HG03442 (cell line): ENCODE data around the gene AKAP11.
"Not testable (repeated sequence)": the region's sequence is repeated elsewhere in the genome, so short reads cannot be mapped to it uniquely, and the experiment has no call there.

Experiments
- ATAC-seq: cut with Tn5 transposase; IDR thresholded peaks from one replicate; pipeline ENCODE4 v1.9.1; 2021; ENCODE audit warnings: mild to moderate bottlenecking, moderate library complexity; ENCODE audit not compliant: unreplicated experiment

Gene AKAP11, protein sequence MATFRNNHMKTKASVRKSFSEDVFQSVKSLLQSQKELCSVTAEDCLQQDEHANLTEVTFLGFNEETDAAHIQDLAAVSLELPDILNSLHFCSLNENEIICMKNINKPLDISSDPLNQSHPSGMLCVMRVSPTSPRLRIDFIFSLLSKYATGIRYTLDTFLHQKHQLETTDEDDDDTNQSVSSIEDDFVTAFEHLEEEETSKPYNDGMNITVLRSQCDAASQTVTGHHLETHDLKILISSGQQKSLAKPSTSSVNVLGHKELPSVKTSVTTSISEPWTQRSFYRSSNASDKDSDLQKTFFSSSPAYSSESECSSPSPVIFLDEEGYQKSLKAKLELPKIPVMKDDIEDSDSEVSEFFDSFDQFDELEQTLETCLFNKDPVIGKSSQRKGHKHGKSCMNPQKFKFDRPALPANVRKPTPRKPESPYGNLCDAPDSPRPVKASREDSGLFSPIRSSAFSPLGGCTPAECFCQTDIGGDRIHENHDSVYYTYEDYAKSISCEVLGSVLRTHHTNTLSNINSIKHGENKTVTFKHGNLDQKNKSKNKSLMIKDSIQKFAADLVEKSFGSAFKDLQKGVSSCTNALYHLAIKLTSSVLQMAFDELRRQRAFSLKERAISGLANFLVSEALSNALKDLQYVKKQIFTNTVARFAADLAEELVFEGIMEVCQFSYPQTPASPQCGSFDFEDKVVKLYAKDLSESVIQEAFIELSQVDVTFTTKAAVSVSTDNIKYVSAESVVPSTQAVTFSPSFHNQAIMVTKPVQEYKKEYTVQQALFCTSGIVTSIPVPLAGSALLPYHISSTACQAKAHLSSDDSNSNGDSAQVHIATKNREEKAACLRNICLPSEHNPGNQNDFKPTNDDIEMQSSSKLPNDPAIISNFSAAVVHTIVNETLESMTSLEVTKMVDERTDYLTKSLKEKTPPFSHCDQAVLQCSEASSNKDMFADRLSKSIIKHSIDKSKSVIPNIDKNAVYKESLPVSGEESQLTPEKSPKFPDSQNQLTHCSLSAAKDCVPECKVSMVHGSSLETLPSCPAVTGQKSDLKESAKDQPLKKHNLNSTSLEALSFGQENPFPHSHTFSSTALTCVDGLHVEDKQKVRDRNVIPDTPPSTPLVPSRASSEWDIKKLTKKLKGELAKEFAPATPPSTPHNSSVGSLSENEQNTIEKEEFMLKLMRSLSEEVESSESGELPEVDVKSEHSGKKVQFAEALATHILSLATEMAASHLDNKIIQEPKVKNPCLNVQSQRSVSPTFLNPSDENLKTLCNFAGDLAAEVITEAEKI (N-terminal part only)

DNA sequence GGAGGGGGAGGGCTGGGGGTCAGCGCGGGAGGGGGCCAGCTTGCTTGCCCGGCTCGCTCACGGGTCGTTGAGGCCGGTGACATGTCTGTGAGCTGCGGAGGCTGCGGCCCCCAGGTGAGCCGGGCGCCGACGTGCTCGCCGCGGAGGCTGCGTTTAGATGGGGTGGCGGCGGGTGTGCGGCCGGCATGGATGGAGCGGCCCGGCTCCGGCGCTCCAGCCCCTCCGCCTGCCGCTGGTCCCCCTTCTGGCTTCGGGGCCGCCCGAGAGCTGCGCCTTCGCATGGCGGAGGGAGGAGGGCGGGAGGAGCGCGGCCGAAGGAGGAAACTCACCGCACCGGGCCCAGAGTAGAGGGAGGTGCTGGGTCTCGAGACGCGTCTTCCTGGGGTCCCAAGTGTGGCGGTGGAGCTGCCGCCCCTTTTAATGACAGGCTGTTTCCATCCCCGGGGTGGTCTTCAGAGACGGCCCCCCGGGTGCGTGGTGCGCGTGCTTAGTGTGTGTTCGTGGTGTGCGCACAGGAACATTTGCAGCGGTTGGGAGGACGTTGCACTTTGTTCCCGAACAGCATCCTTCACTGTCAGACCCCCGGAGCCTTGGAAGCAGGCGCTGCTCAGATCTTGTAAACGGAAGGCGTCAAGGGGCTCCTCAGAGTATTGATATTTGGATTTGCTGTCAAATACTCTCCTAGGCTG, at the start of gene AKAP11:
AKAP11 (plus strand) TSS at position 38 of the 689 bp plus-strand sequence. CDS start 14,197 bp downstream, outside the sequence.
- ATAC-seq, result peak; percentile 13

DNA sequence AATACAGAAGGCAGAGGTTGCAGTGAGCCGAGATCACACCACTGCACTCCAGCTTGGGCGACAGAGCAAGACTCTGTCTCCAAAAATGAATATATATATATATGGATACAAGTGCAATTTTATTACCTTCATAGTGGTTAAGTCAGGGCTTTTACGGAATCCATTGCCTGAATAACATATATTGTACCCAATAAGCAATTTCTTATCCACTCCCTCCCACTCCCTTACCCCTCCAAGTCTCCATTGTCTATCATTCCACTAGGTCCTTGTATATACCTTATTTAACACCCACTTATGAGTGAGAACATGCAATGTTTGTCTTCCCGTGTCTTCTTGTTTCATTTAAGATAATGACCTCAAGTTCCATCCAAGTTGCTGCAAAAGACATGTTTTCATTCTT, 48.3 kb upstream of the AKAP11 start:
- ATAC-seq, result no peak

DNA sequence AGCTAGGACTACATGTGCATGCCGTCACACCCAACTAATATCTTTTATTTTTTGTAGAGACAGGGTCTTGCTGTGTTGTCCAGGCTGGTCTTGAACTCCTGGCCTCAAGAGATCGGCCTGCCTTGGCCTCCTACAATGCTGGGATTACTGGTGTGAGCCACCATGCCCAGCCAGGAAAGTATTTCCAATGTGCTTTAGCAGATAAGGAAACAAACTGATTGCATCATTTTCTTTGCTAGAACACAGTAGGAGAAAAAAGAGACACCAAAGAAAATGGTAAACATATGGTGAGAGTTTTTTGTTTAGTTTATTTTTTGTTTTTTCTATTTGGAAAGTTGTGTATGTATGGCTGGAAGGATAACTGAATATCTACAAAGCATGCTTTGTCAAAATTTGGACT, 46.9 kb upstream of the AKAP11 start:
- no peak for ATAC-seq

DNA sequence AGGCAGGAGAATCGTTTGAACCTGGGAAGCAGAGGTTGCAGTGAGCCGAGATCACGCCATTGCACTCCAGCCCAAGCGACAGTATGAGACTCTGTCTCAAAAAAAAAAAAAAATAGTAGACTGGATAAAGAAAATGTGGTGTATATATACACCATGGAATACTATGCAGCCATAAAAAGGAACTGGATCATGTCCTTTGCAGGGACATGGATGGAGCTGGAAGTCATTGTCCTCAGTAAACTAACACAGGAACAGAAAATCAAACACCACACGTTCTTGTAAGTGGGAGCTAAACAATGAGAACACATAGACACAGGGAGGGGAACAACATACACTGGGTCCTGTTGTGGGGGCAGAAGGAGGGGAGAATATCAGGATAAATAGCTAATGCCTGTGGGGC, 45.2 kb upstream of the AKAP11 start:
- not testable (repeated sequence) for ATAC-seq

DNA sequence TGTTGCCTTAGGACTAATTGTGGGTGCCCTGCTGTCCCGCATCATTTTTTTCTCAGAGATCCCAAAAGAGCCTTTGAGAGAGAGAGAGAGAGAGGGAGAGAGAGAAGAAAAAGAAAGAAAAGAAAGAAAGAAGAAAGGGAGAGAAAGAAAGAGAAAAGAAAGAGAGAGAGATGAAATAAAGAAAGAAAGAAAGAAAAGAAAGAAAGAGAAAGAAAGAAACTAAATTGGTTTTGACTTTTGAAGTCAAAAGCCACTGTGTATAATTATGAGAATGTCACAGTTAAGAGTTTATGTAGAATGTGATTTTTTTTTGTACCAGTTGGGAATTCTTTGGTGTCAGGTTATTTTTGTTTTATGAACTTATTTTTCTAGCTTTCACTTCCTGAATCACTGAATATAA, 43.4 kb upstream of the AKAP11 start:
- no peak for ATAC-seq

DNA sequence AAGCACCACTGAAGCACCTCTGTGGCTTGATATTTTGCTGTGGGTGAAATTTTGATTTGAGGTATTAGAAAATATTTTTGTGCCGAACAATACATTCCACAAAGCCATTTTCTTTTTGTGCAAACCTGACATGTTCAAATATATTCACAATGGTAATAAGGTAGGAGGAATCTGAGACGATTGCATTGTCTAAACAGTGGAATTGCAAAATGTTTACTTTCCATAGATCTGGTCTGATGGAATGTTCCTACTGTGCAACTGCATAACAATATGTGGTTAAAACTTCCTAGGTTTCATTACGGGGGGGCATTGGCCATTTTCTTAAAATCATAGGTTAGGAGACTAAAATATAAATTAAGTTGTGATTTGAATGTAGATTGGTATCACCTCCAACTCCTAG, 42.7 kb upstream of the AKAP11 start:
- ATAC-seq, result no peak

DNA sequence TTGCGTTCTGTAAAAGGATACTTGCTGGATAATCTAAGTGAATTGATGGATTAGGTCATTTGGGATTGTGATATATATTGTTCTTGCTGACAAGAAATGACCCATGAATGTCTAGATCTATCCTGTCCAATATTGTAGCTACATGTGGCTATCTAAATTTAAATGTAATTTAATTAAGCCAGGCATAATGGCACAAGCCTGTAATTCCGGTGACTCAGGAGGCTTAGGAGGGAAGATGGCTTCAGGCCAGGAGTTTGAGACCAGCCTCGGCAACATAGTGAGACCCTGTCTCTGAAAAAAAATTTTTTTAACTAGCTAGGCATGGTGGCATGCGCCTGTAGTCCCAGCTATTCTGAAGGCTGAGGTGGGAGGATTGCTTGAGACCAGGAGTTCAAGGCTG, 39.3 kb upstream of the AKAP11 start:
- no peak for ATAC-seq

DNA sequence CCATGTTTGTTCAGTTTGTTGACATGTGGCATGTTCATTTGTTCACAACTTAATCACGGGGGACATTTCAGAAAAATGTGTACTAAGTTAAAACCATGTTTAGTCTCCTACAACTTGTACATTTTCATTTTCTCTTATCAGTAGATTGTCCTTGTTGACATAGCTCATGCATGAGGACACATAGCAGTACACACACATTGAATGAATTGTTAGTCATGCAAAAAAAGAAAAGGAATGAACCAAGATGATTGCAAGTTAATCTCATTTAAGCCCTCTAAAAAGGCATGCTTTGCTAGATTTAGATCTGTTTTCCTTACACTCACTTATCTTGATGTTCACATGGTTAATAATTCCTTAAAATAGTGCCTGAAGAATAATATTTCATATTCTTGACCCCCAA, 38.2 kb upstream of the AKAP11 start:
- no peak for ATAC-seq

DNA sequence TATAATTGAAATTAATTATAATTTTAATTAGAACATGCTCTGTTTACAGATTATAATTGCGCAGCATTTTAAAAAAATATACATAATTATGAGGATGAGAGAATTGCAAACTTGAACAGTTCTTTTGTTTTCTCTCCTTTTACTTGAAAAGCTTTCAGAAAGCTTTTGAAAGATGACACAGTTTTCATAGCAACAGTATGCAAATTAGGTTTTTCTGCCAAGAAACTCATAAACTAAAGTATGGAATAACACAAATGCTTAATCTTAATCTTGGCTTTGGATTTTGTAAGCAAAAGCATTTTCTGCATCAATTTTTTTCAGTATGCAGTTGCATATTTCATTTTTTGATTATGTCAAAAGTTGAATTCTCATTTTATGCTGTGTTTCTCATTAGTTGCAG, 32.8 kb upstream of the AKAP11 start:
- ATAC-seq, result no peak

DNA sequence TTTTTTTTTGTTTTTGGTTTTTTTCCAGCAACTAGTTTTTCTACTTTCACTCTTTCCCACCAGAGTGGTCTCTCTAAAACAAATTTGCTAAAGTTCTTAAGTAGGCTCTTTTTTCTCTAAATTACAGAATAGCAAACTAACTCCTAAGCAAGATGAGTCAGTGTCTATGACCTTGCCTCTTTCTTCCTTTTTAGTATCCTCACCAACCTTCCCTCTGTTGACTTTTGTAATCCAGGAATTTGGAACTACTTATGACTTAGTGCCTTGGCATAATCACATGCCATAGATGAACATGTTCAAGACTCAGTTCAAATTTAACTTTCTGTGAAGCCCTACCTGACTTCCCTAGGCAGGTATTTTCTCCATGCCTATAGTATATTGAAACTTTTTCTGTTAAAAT, 32.3 kb upstream of the AKAP11 start:
- ATAC-seq, result no peak

DNA sequence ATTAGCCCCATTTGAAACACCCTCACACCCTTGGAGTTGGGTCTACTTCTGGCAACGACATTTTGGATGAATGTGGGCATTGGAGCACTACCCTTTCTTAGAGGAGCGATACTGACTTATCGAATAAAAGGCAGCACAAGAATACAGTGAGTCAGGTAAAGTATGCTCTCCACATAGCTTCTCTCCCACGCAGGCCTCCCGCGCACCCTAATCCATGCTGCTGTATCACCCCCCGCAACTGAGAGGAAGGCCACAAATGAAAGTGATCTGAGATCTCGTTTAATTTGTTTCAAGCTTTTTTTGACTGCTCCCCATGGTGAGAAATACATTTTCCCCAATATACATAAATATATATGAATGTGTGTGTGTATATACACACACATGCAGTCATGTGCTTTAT, 25.4 kb upstream of the AKAP11 start:
- ATAC-seq, result no peak

DNA sequence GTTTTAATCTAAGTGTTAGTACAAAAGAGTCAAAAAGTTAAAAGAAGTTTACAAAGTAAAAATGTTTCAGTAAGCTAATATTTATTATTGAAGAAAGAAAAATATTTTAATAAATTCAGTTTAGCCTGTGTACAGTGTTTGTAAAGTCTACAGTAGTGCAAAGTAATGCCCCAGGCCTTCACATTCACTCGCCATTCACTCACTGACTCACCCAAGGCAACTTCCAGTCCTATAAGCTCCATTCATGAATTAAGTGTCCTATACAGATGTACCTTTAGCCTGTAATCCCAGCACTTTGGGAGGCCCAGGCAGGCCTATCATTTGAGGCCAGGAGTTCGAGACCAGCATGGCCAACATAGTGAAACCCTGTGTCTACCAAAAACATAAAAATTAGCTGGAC, 24.1 kb upstream of the AKAP11 start:
- ATAC-seq, result no peak

DNA sequence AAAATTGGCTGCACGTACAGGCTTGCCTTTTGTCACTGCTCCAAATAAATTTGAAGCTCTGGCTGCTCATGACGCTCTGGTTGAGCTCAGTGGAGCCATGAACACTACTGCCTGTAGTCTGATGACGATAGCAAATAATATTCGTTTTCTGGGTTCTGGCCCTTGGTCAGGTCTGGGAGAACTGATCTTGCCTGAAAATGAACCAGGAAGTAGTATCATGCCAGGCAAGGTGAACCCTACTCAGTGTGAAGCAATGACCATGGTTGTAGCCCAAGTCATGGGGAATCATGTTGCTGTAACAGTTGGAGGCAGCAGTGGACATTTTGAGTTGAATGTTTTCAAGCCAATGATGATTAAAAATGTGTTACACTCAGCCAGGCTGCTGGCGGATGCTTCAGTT, 16.1 kb upstream of the AKAP11 start:
- ATAC-seq, result no peak

DNA sequence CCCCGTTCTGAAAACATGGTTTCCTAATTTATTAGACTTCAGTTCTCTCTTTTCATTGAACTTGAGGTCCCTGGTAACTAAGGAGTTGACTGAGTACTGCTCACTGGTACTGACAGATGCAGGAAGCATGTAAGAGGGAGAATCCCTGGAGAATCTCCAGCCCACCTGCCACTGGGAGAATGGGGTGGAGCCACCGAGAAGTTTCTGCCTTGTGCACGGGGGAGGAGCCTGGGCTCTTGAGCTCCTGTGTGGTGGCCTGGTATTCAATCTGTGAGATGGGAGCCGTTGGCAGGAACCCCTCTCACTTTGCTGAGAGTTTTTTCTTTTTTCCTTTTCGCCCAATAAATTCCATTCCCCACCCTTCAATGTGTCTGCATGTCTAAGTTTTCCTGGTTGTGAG, 13.2 kb upstream of the AKAP11 start:
- ATAC-seq, result no peak

DNA sequence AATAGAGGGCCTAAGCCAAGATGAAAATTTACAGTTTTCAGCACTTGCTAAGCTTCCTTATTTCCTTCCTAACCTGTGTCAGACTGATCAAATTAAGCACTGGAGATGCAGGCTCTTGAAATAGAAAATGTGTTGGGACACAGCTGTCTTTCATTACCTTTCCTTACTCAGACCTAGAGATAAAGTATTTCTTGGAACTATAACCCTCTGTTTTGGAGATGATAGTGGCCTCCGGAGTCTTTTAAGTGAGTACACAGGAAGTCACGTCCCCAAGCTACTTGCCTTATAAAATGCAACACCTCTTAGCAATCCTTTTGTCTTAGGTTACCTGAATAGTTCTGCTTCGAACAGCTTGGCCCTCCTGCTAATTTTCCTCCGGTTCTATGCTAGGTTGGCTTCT, 12.4 kb upstream of the AKAP11 start:
- ATAC-seq, result no peak

DNA sequence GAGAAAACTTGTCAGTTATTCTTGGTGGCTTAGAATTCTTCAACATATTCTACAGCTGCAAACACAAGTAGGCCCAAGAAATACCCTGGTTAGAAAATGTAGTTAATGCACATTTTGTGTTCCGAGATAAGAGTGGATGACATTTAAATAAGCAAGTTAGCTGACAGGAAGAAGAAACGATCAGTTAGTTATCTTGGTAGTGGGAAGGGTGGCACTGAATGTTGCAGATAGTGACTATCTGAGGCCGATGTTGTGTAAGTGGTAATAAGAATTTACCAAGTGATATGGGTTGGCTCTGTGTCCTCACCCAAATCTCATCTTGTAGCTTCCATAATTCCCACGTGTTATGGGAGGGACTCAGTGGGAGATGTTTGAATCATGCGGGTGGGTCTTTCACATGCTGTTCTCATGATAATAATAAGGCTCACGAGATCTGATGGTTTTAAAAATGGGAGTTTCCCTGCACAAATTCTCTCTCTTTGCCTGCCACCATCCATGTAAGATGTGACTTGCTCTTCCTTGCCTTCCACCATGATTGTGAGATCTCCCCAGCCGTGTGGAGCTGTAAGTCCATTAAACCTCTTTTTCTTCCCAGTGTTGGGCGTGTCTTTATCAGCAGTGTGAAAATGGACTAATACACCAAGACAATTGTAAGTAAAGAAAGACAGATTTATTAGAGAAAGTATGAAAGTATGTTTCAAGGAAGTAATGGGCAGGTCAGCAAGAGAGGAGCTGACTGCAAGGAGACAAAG, 10.9 kb upstream of the AKAP11 start:
- no peak for ATAC-seq

DNA sequence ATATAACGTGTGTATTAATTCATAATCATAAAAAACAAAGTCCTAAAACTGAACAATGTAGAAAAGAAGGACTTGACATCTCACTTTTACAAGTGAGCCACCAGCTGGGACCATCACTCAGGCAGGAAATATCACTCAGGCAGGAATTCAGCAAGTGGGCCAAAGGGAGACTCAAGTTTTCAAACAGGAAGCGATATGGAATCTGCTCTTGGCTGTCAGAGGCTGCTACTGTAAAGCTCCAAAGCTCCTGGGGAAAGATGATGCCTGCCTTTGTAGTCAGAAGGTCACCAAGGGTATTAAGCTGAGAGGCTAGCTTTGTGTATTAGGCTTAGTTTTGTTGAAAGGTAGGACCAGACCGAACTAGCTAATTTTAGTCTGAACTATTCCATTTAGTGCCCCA, 5.5 kb upstream of the AKAP11 start:
- no peak for ATAC-seq

DNA sequence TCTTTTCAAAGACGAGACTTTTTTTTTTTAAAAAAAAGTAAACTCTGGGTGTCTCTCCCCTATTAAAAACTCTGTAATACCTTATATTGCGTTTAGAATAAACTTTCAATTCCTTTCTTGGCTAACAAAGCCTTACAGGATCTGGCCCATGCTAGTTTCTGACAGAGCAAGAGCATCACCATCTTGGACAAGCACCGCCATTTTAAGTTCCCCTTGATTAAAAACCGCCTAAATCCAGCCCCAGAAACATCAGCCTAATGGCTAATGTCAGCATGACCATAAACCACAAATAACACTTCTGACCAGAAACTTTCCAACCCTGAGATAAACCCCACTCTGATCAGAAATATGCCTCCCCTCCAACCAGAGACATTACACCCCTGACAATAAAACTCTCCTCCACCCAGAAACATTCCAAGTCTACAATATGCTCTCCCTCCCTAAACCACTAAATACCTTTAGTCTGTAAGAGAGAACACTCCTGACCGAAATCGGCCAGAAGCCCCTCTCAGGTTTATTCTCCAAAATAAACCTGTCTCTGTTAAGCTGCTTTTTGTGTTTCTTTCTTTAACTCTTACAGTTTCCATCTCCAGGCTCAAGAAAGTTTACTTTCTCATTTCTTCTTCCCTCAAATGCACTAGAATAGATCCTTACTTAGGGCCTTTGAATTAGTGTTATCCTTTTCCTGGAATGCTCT, 1.6 kb upstream of the AKAP11 start:
- ATAC-seq, result no peak

DNA sequence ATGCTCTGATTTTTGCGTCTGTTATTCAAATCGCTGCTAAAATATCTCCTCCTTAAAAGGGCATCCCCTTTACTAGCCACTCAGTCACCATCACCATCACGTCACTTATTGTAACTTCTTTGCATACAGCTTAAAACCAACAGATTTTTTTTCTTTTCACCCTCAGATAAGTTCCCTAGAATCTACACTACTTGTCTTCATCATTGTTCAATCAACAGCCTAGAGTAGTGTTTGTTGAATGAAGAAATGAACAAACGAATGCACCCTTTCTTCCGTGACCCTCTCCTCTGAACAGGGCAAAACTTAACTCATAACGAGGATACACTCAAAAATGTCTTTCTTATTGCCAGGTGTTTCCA, 1.1 kb upstream of the AKAP11 start:
- ATAC-seq, result no peak
